HEK293T (cell line): ENCODE results near the gene LSM3.

Experiments
- ELF4 ChIP-seq: fragments of 450-650 bp; IDR thresholded peaks from 2 replicates; pipeline ENCODE4 v1.6.1; 2017; ENCODE audit warnings: antibody characterized with exemption
- HDGF ChIP-seq: fragments of 450-650 bp; IDR thresholded peaks from 2 replicates; pipeline ENCODE4 v1.6.1; 2017; ENCODE audit warnings: antibody characterized with exemption, borderline replicate concordance

DNA sequence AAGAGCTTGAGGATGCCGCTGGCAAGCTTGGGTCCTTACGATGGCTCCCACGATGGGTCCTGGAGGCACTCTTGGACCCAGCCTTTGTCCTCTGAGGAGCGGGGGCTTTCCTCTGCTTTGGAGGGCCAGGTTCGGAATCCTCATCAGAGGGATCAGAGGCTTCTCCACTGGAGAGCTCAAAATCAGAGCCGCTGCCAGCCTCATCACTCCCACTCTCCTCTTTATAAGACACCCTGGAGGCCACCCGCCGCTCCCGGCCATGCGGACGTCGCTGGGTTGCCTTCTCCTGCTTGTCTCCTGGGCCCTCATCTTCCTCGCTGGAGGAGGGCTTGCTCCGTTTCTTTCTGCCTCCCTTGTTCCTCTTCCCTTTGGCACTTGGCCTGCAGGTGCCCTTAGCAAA, 20.2 kb upstream of the LSM3 start:
- TF ChIP-seq HDGF: no peak
- no peak for TF ChIP-seq ELF4
